HepG2 (cell line): ENCODE data around the gene MAGI1. TPM values are rescaled to one million over a fixed set of nuclear protein-coding genes. Genes with fewer than 3 reads are reported as not detected.

ENCODE experiments used
- ATAC-seq: fragments of 200-7000 bp; cut with Tn5 transposase; 3 replicates; pipeline ENCODE4 v1.9.1; 2020; ENCODE audit warnings: mild to moderate bottlenecking, moderate library complexity
- BruUV-seq: library from RNA; stranded (reverse); fragments of 400-500 nt; replicated peaks from 2 replicates; lab custom pipeline; 2021; lab: Mats Ljungman, UMichigan
- CTCF ChIA-PET: fragments of 300-600 bp; formaldehyde crosslinking; extraction: SDS; loops from one replicate; lab custom pipeline; 2021; ENCODE audit warnings: low total read pairs, inconsistent platforms, low intra/inter-chr PET ratio; lab: Yijun Ruan, JAX
- POLR2A ChIA-PET: fragments of 350-600 bp; sonication (Branson Sonifier 250); formaldehyde crosslinking; loops from one replicate; lab custom pipeline; 2020; ENCODE audit warnings: antibody characterized with exemption, inconsistent platforms; lab: Yijun Ruan, JAX
- DNase-seq: peaks from one replicate; pipeline ENCODE4 v3.0.0-alpha.2; 2015; ENCODE audit warnings: low spot score
- FAIRE-seq: peaks from 3 replicates; lab custom pipeline; 2011; peaks lifted over from hg19 to GRCh38; lab: Jason Lieb, UNC
- H2AFZ ChIP-seq: one replicate; pipeline ENCODE4 v1.6.1; 2011; ENCODE audit warnings: low read length, inconsistent platforms
- H3K27ac ChIP-seq: fragments of 300-600 bp; 3 replicates; pipeline ENCODE4 v1.8.0; 2011; ENCODE audit warnings: mixed run types, mild to moderate bottlenecking, mixed read lengths, low read length, inconsistent platforms; ENCODE audit not compliant: insufficient read depth; ENCODE audit errors: extremely low read length
- H3K27me3 ChIP-seq, 2 experiments: fragments of 200-600 bp in 1 of 2; 2 replicates in 1 of 2; 3 replicates in 1 of 2; pipeline versions ENCODE4 v1.6.0 to v1.8.0; 2011; ENCODE audit warnings: low read length in 2 of 2, mild to moderate bottlenecking in 2 of 2, moderate library complexity in 2 of 2, inconsistent platforms in 1 of 2; ENCODE audit not compliant: insufficient read depth in 2 of 2, control insufficient read depth in 1 of 2
- H3K36me3 ChIP-seq, 2 experiments: fragments of 200-600 bp in 1 of 2; replicated peaks in 1 of 2; 2 replicates in 1 of 2; 3 replicates in 1 of 2; pipeline versions ENCODE4 v1.5.1 to v1.8.0; 2011; ENCODE audit warnings: low read length in 2 of 2, inconsistent platforms in 1 of 2; ENCODE audit not compliant: insufficient read depth in 2 of 2, control insufficient read depth in 1 of 2
- H3K4me1 ChIP-seq: 2 replicates; pipeline ENCODE4 v1.5.1; 2012; ENCODE audit warnings: low read length, inconsistent platforms; ENCODE audit not compliant: insufficient read depth
- H3K4me2 ChIP-seq: 2 replicates; pipeline ENCODE4 v1.6.0; 2011; ENCODE audit warnings: low read depth, low read length, inconsistent platforms
- H3K4me3 ChIP-seq, 3 experiments: fragments of 200-600 bp in 1 of 3; sonication (generic), shearing (Covaris generic) in 1 of 3; replicated peaks in 1 of 3; 2 replicates each; pipeline ENCODE4 v1.5.1; 2011 to 2016; ENCODE audit warnings: low read length in 3 of 3, inconsistent platforms in 2 of 3, low read depth in 2 of 3, mild to moderate bottlenecking in 2 of 3, control low read depth in 1 of 3, mixed read lengths in 1 of 3; ENCODE audit not compliant: insufficient read depth in 1 of 3
- H3K79me2 ChIP-seq: one replicate; pipeline ENCODE4 v1.6.1; 2011; ENCODE audit warnings: low read length, inconsistent platforms; ENCODE audit not compliant: insufficient read depth
- H3K9ac ChIP-seq: 2 replicates; pipeline ENCODE4 v1.6.0; 2011; ENCODE audit warnings: mild to moderate bottlenecking, low read depth, low read length, inconsistent platforms; ENCODE audit not compliant: insufficient read depth
- H3K9me3 ChIP-seq: 2 replicates; pipeline ENCODE4 v1.5.1; 2012; ENCODE audit warnings: mild to moderate bottlenecking, low read length
- H4K20me1 ChIP-seq: 2 replicates; pipeline ENCODE4 v1.6.0; 2011; ENCODE audit warnings: inconsistent platforms, mild to moderate bottlenecking, low read length, moderate library complexity; ENCODE audit not compliant: insufficient read depth
- ARID5B ChIP-seq: IDR thresholded peaks from 2 replicates; pipeline ENCODE4 v1.4.0; 2020; ENCODE audit warnings: mild to moderate bottlenecking, missing genetic modification reagents
- ATF3 ChIP-seq: sonication (generic); formaldehyde crosslinking; IDR thresholded peaks from 2 replicates; pipeline ENCODE4 v1.4.0; 2020; ENCODE audit warnings: missing genetic modification reagents
- IRX3 ChIP-seq: sonication (generic); formaldehyde crosslinking; IDR thresholded peaks from 2 replicates; pipeline ENCODE4 v1.8.1; 2023; ENCODE audit warnings: mild to moderate bottlenecking, low read depth, missing genetic modification reagents, borderline replicate concordance
- KAT2B ChIP-seq: fragments of 150-350 bp; IDR thresholded peaks from 2 replicates; pipeline ENCODE4 v1.6.1; 2014; ENCODE audit warnings: low read depth, low read length, borderline replicate concordance
- MED13 ChIP-seq: sonication (generic); formaldehyde crosslinking; IDR thresholded peaks from 2 replicates; pipeline ENCODE4 v1.5.0; 2020; ENCODE audit warnings: missing genetic modification reagents
- SP5 ChIP-seq: IDR thresholded peaks from 2 replicates; pipeline ENCODE4 v1.6.1; 2016; ENCODE audit warnings: low read depth, borderline replicate concordance
- SRF ChIP-seq: IDR thresholded peaks from 2 replicates; pipeline ENCODE4 v1.6.1; 2011; ENCODE audit warnings: mild to moderate bottlenecking, low read depth, low read length, moderate library complexity
- SYNCRIP ChIP-seq: fragments of 200-400 bp; formaldehyde crosslinking; IDR thresholded peaks from 2 replicates; pipeline ENCODE4 v1.6.1; 2018; ENCODE audit warnings: mild to moderate bottlenecking, low read depth, low read length; ENCODE audit not compliant: insufficient read depth
- TERF1 ChIP-seq: sonication (generic); formaldehyde crosslinking; IDR thresholded peaks from 2 replicates; pipeline ENCODE4 v1.8.0; 2022; ENCODE audit warnings: mild to moderate bottlenecking, missing genetic modification reagents, moderate library complexity
- ZBTB7B ChIP-seq: sonication (generic); formaldehyde crosslinking; IDR thresholded peaks from 2 replicates; pipeline ENCODE4 v1.4.0; 2020; ENCODE audit warnings: missing genetic modification reagents
- ZNF879 ChIP-seq: sonication (generic); formaldehyde crosslinking; IDR thresholded peaks from 2 replicates; pipeline ENCODE4 v1.8.1; 2023; ENCODE audit warnings: missing genetic modification reagents
- WGBS: methylation state at CpG from one replicate; pipeline ENCODE4 v1.1.6; 2017; ENCODE audit warnings: low lambda C conversion rate; 5-methylcytosine and 5-hydroxymethylcytosine counted together
- in situ Hi-C: cut with HindIII; loops from 2 replicates; pipeline ENCODE4 v1.10.0; 2017; ENCODE audit warnings: low pct_unique_long_range_greater_than_20kb; ENCODE audit not compliant: extremely low pct_ligation_motif_present
- intact Hi-C: fragments of 100-400 bp; cut with micrococcal nuclease; formaldehyde crosslinking; loops from one replicate; pipeline ENCODE4 v1.10.0; 2022; ENCODE audit not compliant: unreplicated experiment
- polyA plus RNA-seq, 8 experiments: library from polyadenylated mRNA; depleted of rRNA in 3 of 8; stranded (reverse) in 7 of 8; unstranded in 1 of 8; fragments of >200 nt; fragmentation: Illumina TruSeq in 4 of 8; extraction: Trizol in 4 of 8; gene quantifications; 2 replicates each; pipeline versions ENCODE4 v1.2.1 to v1.2.3, GENCODE V29; 2011 to 2016; ENCODE audit warnings: low read depth in 4 of 8, missing spikeins in 1 of 8, mixed read lengths in 1 of 8; ENCODE audit not compliant: insufficient read depth in 1 of 8
- total RNA-seq, 5 experiments: library from RNA; depleted of rRNA; stranded (reverse); fragments of >200 nt; fragmentation: Illumina TruSeq; extraction: Trizol; gene quantifications; 2 replicates each; pipeline ENCODE4 v1.2.3, GENCODE V29; 2016; ENCODE audit warnings: low read depth in 1 of 5

MAGI1 gene
- total and polyA plus RNA-seq, 2 of the 13 experiments (the other 11 are each of a cell fraction or from before 2014, with no cell fraction given): 22.2 to 26.0 TPM

GRCh38 chr3:66021731-66022131 is 17.0 kb downstream of the MAGI1 start:
- POLR2A ChIA-PET: no interaction called here
- 100% methylated on average over 4 of the region's 4 CpGs for WGBS
- DNase-seq (no peak), FAIRE-seq (no peak), ATAC-seq (no peak)
- Histone ChIP-seq H3K4me3 (no peak overlapping the region), H3K9ac (no peak overlapping the region), H3K4me2 (no peak overlapping the region), H2AFZ (no peak overlapping the region), H3K9me3 (no peaks in the 10 kb centered on the region), H3K36me3 (no peaks in the 10 kb centered on the region), H3K79me2 (peaks cover 98% of the 10 kb centered on the region), H3K27me3 (no peaks in the 10 kb centered on the region), H3K27ac (no peak overlapping the region), H3K4me1 (peaks cover 27% of the 10 kb centered on the region; the same call in 1 of the 2 replicates), H4K20me1 (peaks cover 81% of the 10 kb centered on the region)
- CTCF ChIA-PET: no interaction called here
- TF ChIP-seq TERF1 (CRISPR knock-in tag) (no peak), ARID5B (no peak), SRF (no peak), ZNF879 (CRISPR knock-in tag) (no peak), ATF3 (no peak), MED13 (CRISPR knock-in tag) (no peak), KAT2B (no peak), ZBTB7B (no peak), SYNCRIP (no peak), IRX3 (no peak), SP5 (CRISPR knock-in tag) (no peak)
- BruUV-seq: TSS peak; percentile 4
- intact Hi-C loops (no loop called here), in situ Hi-C loops (no loop called here)
